Measurements from ENCODE around the gene MED13L. TPM values are rescaled to one million over a fixed set of nuclear protein-coding genes. Genes with fewer than 3 reads are reported as not detected.

MED13L gene
- total and polyA plus RNA-seq, 2 donors (not counting 3 experiments of a cell fraction or from before 2014, with no cell fraction given) = 27.4 to 93.6 TPM

DNA sequence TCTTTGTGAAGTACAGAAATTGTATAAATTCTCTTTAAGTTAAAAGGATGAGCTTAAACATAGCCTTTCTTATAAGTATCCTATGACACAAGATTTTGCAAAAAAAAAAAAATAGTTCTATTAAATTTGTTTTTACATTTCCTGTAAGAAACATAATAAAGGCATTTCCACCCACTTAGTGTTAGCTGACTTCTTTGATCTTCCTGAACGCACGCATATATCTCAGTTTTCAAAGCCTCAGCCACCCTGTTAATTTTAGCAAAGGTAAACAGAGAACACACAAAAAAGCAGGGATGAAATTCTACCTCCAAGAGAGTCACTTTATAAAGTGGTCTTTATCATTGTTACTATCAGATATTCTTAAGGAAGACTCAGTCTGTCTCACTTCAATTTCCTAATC is 277.9 kb downstream of the MED13L start:
- DNase-seq (ENCODE audit: low read depth, low spot score) (no peak), FAIRE-seq (no peak)
- Histone ChIP-seq H3K27ac (ENCODE audit: insufficient read depth, low read depth, low read length) (no peak overlapping the region), H2AFZ (ENCODE audit: low read depth, low read length) (no peak overlapping the region), H3K4me3 (replicated peaks in 1 of 3; ENCODE audit: insufficient read depth in 1 of 3, low read depth in 1 of 3, low read length in 3 of 3) (no peak overlapping the region), H3K79me2 (ENCODE audit: control insufficient read depth, insufficient read depth, low read length) (no peaks in the 10 kb centered on the region), H3K9me1 (replicated peaks; ENCODE audit: control insufficient read depth, extremely low read depth, insufficient read depth, low read length) (no peaks in the 10 kb centered on the region), H4K20me1 (replicated peaks; ENCODE audit: control insufficient read depth, extremely low read depth, insufficient read depth, low read length) (no peaks in the 10 kb centered on the region), H3K9ac (replicated peaks; ENCODE audit: extremely low read depth, insufficient read depth, low read length) (no peak overlapping the region), H3K4me1 (ENCODE audit: control insufficient read depth, extremely low read depth, insufficient read depth, low read length) (no peaks in the 10 kb centered on the region), H3K9me3 (replicated peaks; ENCODE audit: control insufficient read depth, insufficient read depth, low read length) (no peaks in the 10 kb centered on the region), H3K36me3 (ENCODE audit: control insufficient read depth in 2 of 2, extremely low read depth in 1 of 2, insufficient read depth in 2 of 2, low read length in 2 of 2) (peaks cover 7 to 12% of the 10 kb centered on the region in 2 experiments), H3K4me2 (ENCODE audit: insufficient read depth, low read length) (no peak overlapping the region), H3K27me3 (ENCODE audit: control insufficient read depth in 2 of 2, insufficient read depth in 2 of 2, low read length in 2 of 2) (no peaks in the 10 kb centered on the region)
- intact Hi-C loops (cut with micrococcal nuclease) = loop anchor here (2.0 to 5.0 kb wide), 5 partner anchors 138 to 708 kb away; partner anchors contain the start of gene MED13L
- ChIA-PET POLR2A (no interaction called here), CTCF (interaction anchor here (0.8 to 1.7 kb wide), 9 partner anchors 69 to 710 kb away, joined by 3 to 7 read pairs (median 4); no protein-coding TSS in a partner anchor)
- dilution Hi-C loops (cut with MboI; ENCODE audit: extremely low pct_ligation_motif_present, low sequenced_read_pairs) = no loop called here
- TF ChIP-seq POLR2A (IDR thresholded peaks at IDR 0.05; ENCODE audit: low read depth, low read length) = no peak
- no peak for TF ChIP-seq MYC (IDR thresholded peaks at IDR 0.05; ENCODE audit: low read depth, low read length)
- BruUV-seq (replicated peaks) = no TSS peak

DNA sequence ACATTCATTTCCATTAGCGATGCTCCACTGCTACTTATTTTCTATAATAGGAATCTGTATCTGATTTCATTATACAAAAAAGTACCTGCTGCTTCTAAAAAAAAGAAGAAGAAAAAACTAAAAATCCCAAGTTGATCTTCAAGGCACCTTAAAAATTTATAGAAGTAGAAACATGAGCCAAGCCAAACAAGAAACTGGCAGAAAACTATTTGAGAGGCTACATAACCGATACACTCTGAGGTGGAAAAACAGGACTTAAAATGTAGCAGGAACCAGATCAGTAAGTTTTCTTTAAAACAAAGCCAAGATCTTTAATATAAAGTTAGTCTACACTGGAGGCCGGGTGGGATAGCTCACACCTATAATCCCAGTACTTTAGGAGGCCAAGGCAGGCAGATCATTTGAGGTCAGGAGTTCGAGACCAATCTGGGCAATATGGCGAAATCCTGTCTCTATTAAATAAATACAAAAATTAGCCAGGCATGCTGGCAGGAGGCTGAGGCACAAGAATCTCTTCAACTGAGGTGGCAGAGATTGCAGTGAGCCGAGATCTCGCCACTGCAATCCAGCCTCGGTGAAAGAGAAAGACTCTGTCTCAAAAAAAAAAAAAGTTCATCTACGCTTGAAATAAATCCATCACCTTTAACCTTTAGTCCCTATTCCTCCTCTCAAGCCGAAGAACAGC is 278.6 kb downstream of the MED13L start:
- intact Hi-C loops (cut with micrococcal nuclease) (loop anchor here (1.0 to 5.0 kb wide), 7 partner anchors 138 to 708 kb away; partner anchors contain the start of gene MED13L), dilution Hi-C loops (cut with MboI; ENCODE audit: extremely low pct_ligation_motif_present, low sequenced_read_pairs) (no loop called here)
- no peak overlapping the region for H2AFZ ChIP-seq (ENCODE audit: low read depth, low read length)
- no peaks in the 10 kb centered on the region for H3K9me1 ChIP-seq (replicated peaks; ENCODE audit: control insufficient read depth, extremely low read depth, insufficient read depth, low read length)
- ChIA-PET CTCF (interaction anchor here (0.6 to 1.7 kb wide), 13 partner anchors 8 to 711 kb away, joined by 3 to 11 read pairs (median 4); no protein-coding TSS in a partner anchor), POLR2A (no interaction called here)
- TF ChIP-seq POLR2AphosphoS5 (IDR thresholded peaks at IDR 0.05; ENCODE audit: insufficient read depth, low read depth, low read length) (no peak), EZH2 (IDR thresholded peaks at IDR 0.05; ENCODE audit: borderline replicate concordance, low read depth, low read length, severe bottlenecking) (no peak), POLR2A (IDR thresholded peaks at IDR 0.05; ENCODE audit: low read depth, low read length) (no peak), JUN (IDR thresholded peaks at IDR 0.05; ENCODE audit: borderline replicate concordance, insufficient read depth, insufficient read length, low read depth) (no peak), MYC (IDR thresholded peaks at IDR 0.05; ENCODE audit: low read depth, low read length) (no peak), GATA2 (IDR thresholded peaks at IDR 0.05; ENCODE audit: insufficient read depth, insufficient read length, low read depth, low read length) (no peak), FOS (IDR thresholded peaks at IDR 0.05; ENCODE audit: borderline replicate concordance, insufficient read depth, low read length) (no peak)
- TF ChIP-seq, protein P1, sequence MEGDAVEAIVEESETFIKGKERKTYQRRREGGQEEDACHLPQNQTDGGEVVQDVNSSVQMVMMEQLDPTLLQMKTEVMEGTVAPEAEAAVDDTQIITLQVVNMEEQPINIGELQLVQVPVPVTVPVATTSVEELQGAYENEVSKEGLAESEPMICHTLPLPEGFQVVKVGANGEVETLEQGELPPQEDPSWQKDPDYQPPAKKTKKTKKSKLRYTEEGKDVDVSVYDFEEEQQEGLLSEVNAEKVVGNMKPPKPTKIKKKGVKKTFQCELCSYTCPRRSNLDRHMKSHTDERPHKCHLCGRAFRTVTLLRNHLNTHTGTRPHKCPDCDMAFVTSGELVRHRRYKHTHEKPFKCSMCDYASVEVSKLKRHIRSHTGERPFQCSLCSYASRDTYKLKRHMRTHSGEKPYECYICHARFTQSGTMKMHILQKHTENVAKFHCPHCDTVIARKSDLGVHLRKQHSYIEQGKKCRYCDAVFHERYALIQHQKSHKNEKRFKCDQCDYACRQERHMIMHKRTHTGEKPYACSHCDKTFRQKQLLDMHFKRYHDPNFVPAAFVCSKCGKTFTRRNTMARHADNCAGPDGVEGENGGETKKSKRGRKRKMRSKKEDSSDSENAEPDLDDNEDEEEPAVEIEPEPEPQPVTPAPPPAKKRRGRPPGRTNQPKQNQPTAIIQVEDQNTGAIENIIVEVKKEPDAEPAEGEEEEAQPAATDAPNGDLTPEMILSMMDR (IDR thresholded peaks at IDR 0.05; ENCODE audit: extremely low read depth in 1 of 2, insufficient read depth in 1 of 2, low read depth in 1 of 2, low read length in 2 of 2) = no peak
- TF ChIP-seq, protein P2, sequence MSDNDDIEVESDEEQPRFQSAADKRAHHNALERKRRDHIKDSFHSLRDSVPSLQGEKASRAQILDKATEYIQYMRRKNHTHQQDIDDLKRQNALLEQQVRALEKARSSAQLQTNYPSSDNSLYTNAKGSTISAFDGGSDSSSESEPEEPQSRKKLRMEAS (IDR thresholded peaks at IDR 0.05; ENCODE audit: insufficient read depth, insufficient read length) = no peak
- DNase-seq (ENCODE audit: low read depth, low spot score) (peak; percentile 6), FAIRE-seq (no peak)
- no peaks in the 10 kb centered on the region for H3K79me2 ChIP-seq (ENCODE audit: control insufficient read depth, insufficient read depth, low read length)
- H4K20me1 ChIP-seq (replicated peaks; ENCODE audit: control insufficient read depth, extremely low read depth, insufficient read depth, low read length) = no peaks in the 10 kb centered on the region
- H3K9me3 ChIP-seq (replicated peaks; ENCODE audit: control insufficient read depth, insufficient read depth, low read length) = no peaks in the 10 kb centered on the region
- no peaks in the 10 kb centered on the region for H3K4me1 ChIP-seq (ENCODE audit: control insufficient read depth, extremely low read depth, insufficient read depth, low read length)
- H3K27me3 ChIP-seq (ENCODE audit: control insufficient read depth in 2 of 2, insufficient read depth in 2 of 2, low read length in 2 of 2) = no peaks in the 10 kb centered on the region
- H3K4me2 ChIP-seq (ENCODE audit: insufficient read depth, low read length) = no peak overlapping the region
- H3K36me3 ChIP-seq (ENCODE audit: control insufficient read depth in 2 of 2, extremely low read depth in 1 of 2, insufficient read depth in 2 of 2, low read length in 2 of 2) = peaks cover 6 to 14% of the 10 kb centered on the region in 2 experiments
- H3K9ac ChIP-seq (replicated peaks; ENCODE audit: extremely low read depth, insufficient read depth, low read length) = no peak overlapping the region
- H3K27ac ChIP-seq (ENCODE audit: insufficient read depth, low read depth, low read length) = no peak overlapping the region
- no peak overlapping the region for H3K4me3 ChIP-seq (replicated peaks in 1 of 3; ENCODE audit: insufficient read depth in 1 of 3, low read depth in 1 of 3, low read length in 3 of 3)
- no TSS peak for BruUV-seq (replicated peaks)
